ENCODE results near the gene ACAD11.

Gene ACAD11

GRCh38 chr3:132659365-132660051 lies at the start of gene ACAD11:
Gene ACAD11 (minus strand): TSS chr3:132659809. CDS start chr3:132659751, 58 bp downstream.
- peak; percentile 70 for DNase-seq (ENCODE audit: low spot score)
- no peak for FAIRE-seq

- DNase-seq (ENCODE audit: low spot score) (no peak), FAIRE-seq (no peak)
Measured at GRCh38 chr3:132703733-132704132, 44.1 kb upstream of the ACAD11 start.

DNA sequence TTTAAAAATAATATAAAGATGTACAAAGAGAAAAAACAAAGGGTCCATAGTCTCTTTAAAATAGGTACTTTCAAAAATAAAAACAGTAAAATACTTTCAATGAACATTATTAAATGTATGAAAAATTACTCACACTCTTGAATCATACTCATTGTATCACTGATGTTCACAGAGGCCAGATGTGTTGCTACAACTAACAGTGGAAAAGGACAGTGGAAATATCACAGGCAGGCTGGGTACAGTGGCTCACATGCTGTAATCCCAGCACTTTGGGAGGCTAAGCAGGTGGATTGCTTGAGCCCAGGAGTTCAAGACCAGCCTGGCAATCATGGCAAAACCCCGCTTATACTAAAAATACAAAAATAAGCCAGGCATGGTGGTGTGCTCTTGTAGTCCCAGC lies 35.8 kb upstream of the ACAD11 start:
- FAIRE-seq (no peak), DNase-seq (ENCODE audit: low spot score) (no peak)

GRCh38 chr3:132694991-132695390 lies 35.4 kb upstream of the ACAD11 start:
- DNase-seq (ENCODE audit: low spot score) (no peak), FAIRE-seq (no peak)

DNA sequence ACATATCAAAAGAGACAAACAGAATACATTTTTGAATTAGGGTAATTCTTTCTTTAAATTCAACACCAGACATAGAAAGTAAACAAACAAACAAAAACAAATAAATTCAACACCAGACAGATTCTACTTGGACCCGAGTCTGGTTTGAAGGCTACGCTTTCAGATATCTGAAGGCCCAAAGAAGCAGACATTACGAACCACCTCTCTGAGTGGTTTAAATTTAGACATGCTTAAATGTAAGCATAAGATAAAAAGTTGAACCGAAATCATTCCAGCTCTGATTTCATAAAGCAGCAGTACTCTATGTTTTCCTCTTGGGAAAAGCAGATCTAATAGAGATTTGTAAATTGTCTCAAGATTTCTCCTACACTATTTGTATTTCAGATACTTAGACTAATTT lies 30.4 kb upstream of the ACAD11 start:
- DNase-seq (ENCODE audit: low spot score) (no peak), FAIRE-seq (no peak)

DNA sequence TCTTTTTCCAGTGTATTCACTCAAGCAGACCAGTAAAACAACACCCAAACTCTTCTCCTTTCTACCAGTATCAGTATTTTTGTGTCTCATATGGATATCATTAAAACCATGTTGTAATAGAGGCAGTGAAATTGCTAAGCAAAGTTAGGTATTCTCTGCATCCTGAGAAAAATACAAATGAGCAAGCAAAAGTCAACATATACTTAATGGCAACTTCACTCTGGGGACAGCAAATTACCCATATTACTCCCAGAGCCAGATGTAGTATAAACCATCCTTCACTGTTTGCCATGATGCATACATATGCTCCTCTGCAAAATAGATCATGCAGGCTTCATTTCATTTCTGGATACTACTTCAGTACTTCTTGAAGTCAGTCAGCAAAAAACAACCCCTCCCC lies 22.6 kb upstream of the ACAD11 start:
- no peak for DNase-seq (ENCODE audit: low spot score)
- no peak for FAIRE-seq

GRCh38 chr3:132681421-132681820 lies 21.8 kb upstream of the ACAD11 start:
- DNase-seq (ENCODE audit: low spot score) = no peak
- FAIRE-seq = no peak

GRCh38 chr3:132679911-132680310 lies 20.3 kb upstream of the ACAD11 start:
- FAIRE-seq (no peak), DNase-seq (ENCODE audit: low spot score) (no peak)

DNA sequence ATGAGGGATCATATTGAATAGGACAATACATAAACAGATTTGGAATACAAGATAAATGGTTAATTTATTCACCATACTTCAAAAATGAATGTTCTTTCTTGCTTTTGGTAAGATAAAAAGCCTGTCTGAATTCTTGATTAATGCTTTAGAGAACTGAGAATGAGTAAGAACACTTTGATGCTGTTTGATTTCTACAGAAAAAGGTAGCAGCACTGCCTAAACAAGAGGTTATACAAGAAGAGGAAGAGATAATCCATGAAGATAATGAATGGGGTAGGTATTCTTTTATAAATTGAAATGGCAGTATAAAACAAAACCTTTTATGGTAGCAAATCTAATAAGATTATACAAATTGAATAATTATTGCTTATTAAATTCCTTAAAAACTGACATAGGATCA lies 15.8 kb upstream of the ACAD11 start:
- FAIRE-seq = no peak
- no peak for DNase-seq (ENCODE audit: low spot score)

- FAIRE-seq (no peak), DNase-seq (ENCODE audit: low spot score) (no peak)
Measured at GRCh38 chr3:132669256-132669777, 9.7 kb upstream of the ACAD11 start.

DNA sequence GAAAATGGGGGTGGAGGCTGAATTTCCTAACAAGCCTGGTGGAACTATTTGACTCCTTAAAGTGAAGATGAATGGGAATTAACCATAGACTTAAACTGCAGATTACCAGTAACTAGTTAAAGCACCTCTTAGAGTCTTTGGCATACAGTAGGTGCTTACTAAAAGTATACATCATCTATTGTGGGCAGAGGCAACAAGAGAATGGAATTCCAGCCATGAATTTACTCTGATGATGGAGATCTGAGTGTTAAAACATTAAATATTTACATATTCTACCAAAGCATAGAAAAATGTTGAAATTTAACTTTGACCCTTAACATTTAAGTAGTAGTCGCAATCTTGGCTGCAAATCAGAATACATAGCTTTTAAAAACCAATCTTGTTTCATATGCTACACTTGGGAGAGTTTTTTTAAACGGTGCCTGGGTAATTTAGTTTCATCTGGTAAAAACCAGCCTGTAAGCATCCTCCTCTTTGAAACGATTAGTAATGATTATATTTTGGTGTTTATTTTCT lies 5.7 kb upstream of the ACAD11 start:
- FAIRE-seq (no peak), DNase-seq (ENCODE audit: low spot score) (no peak)

DNA sequence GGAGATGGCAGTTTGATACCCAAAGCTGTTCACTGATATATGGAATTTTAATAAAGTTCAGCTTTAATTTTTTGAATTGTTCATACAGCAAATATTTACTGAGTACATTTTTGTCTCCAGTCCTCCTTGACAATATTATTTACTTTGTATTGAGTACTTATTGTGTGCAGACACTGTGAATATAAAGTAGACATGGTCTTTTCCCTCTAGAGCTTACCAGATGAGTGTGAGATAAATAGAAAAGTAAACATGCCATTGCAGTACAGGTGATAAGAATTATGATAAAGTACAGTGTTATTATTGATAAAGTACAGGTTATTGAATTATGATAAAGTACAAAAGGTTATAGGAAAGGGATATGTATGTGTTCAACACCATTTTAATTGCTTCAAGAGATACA lies 2.6 kb upstream of the ACAD11 start:
- FAIRE-seq (no peak), DNase-seq (ENCODE audit: low spot score) (no peak)

- DNase-seq (ENCODE audit: low spot score) (no peak), FAIRE-seq (no peak)
Measured at GRCh38 chr3:132661101-132661500, 1.5 kb upstream of the ACAD11 start.

DNA sequence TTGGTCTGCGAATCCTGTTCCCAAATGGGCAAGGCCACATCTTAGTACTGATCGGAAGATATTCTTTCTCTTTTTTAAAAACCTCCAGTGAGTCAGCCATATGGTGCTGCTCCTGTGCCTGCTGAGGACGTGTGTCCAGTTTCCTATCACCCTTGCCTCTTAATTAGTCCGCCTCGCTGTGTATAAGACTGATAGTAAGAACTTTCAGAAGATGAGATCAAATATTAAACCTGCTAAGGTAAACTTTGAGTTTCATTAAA lies 1.1 kb upstream of the ACAD11 start:
- FAIRE-seq (no peak), DNase-seq (ENCODE audit: low spot score) (no peak)

- FAIRE-seq (no peak), DNase-seq (ENCODE audit: low spot score) (peak; percentile 83)
Measured at GRCh38 chr3:132660052-132660810, 622 bp upstream of the ACAD11 start, which contains the start of gene UBA5. Gene UBA5 (plus strand): TSS chr3:132660329. CDS start chr3:132660538, 209 bp downstream.

DNA sequence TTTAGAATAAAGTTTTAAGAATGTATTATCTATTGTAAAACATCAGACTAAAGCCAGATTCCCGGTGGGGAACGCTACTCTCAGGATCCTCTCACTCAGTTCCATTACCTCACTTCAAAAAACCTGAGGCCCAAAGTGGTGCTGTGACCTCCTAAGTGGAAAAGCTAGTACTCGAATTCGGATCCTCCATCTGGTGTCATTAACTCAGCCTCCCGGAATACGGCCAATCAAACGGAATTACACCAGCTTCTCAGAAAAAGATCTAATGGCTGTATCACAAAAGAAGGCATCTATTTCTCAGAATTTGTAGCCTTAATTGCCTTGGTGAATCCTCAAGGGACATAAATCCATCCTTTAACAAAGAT lies 627 bp downstream of the ACAD11 start:
- no peak for FAIRE-seq

GRCh38 chr3:132657869-132658747 lies 1.5 kb downstream of the ACAD11 start:
- FAIRE-seq = no peak
- no peak for DNase-seq (ENCODE audit: low spot score)

More for the DNA sequence above, 627 bp downstream of the ACAD11 start:
- DNase-seq (ENCODE audit: low spot score) = peak; percentile 24

GRCh38 chr3:132655471-132655870 lies 4.1 kb downstream of the ACAD11 start:
- DNase-seq (ENCODE audit: low spot score) = no peak
- no peak for FAIRE-seq

- no peak for FAIRE-seq
- DNase-seq (ENCODE audit: low spot score) = no peak
Measured at GRCh38 chr3:132654721-132655120, 4.9 kb downstream of the ACAD11 start.

DNA sequence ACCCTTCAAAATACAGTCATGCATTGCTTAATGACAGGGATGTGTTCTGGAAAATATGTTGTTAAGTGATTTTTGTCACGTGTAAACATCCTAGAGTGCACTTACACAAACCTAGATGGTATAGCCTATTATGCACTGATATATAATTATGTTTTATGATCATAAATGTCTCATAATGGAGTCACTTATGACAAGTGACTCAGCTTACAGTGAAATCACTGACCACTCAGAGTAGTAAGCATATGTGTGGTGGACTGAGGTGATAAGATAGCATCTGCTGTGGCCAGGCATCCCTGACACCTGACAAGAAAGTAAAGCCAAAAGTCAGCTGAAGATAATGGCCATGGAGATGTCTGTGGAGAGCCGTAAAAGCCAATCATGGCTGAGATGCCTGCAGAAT lies 5.4 kb downstream of the ACAD11 start:
- FAIRE-seq = no peak
- DNase-seq (ENCODE audit: low spot score) = no peak

DNA sequence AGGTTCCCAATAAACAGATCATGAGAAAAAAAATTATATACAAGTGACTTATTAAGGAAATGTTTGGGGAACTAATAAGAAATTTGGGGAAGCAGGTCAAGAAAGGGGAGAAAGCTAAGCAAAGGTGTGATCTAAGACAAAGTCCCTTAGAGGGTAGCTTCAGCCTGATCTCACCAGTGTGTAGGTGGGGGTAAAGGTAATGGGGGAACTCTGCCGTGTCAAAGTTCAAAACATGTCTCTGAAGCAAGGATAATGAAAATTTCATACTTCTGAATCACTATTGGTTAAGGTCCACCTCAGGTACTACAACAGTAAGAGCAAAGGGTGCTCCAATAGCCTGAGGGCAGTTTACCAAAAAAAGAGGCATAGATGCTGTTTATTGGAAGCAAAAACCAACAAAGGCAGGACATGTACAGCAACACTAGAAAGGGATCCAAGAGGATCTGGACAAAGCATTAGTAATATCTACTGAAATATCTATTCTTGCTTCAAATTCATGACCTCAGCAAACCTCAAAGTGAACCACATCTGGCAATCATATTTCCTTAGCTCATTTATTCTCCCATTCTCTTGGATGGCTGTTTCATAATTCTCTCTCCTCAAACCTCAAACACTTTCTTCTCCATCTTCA lies 6.9 kb downstream of the ACAD11 start:
- no peak for FAIRE-seq
- DNase-seq (ENCODE audit: low spot score) = no peak
